K562 (cell line): ENCODE measurements around the gene LUZP1. TPM values are rescaled to one million over a fixed set of nuclear protein-coding genes. Genes with fewer than 3 reads are reported as not detected.
A peak's percentile ranks its signal among the peaks of the same experiment; 100 is the strongest.

Source experiments
- BHLHE40 ChIP-seq: IDR thresholded peaks from 2 replicates; pipeline ENCODE4 v1.6.1; 2011; ENCODE audit warnings: low read length, improper control_type of control experiment
- CREB3L1 ChIP-seq: fragments of 450-650 bp; IDR thresholded peaks from 2 replicates; pipeline ENCODE4 v1.6.1; 2014; ENCODE audit warnings: low read depth, mild to moderate bottlenecking, moderate library complexity, borderline replicate concordance
- GMEB1 ChIP-seq: fragments of 250-450 bp; sonication (Bioruptor Pico); IDR thresholded peaks from 2 replicates; pipeline ENCODE4 v1.4.0; 2020; ENCODE audit warnings: mild to moderate bottlenecking
- KDM4B ChIP-seq, 2 experiments: fragments of 450-650 bp in 1 of 2; sonication (generic) in 1 of 2; IDR thresholded peaks; 2 replicates each; pipeline ENCODE4 v1.6.1; 2016 to 2017; ENCODE audit warnings: borderline replicate concordance in 2 of 2, antibody characterized with exemption in 1 of 2, low read depth in 1 of 2, mild to moderate bottlenecking in 1 of 2
- NUFIP1 ChIP-seq: fragments of 450-650 bp; IDR thresholded peaks from 2 replicates; pipeline ENCODE4 v1.6.1; 2018; ENCODE audit not compliant: partially characterized antibody
- RB1 ChIP-seq: fragments of 450-650 bp; IDR thresholded peaks from 2 replicates; pipeline ENCODE4 v1.6.1; 2017; ENCODE audit warnings: low read depth, mild to moderate bottlenecking
- SIN3B ChIP-seq: fragments of 450-650 bp; IDR thresholded peaks from 2 replicates; pipeline ENCODE4 v1.6.1; 2017; ENCODE audit warnings: low read depth, mild to moderate bottlenecking, moderate library complexity
- SUPT5H ChIP-seq: fragments of 450-650 bp; IDR thresholded peaks from 2 replicates; pipeline ENCODE4 v1.6.1; 2016
- TCFL5 ChIP-seq: fragments of 250-450 bp; sonication (Bioruptor Pico); conservative IDR thresholded peaks from 2 replicates; pipeline ENCODE4 v1.6.1; 2021; ENCODE audit warnings: mild to moderate bottlenecking, moderate library complexity, matching md5 sums
- THAP12 ChIP-seq: fragments of 250-450 bp; sonication (Bioruptor Pico); IDR thresholded peaks from 2 replicates; pipeline ENCODE4 v1.9.0; 2021; ENCODE audit warnings: mild to moderate bottlenecking, inconsistent platforms
- USF2 ChIP-seq: sonication (generic); formaldehyde crosslinking; IDR thresholded peaks from 2 replicates; pipeline ENCODE4 v1.5.0; 2020; ENCODE audit warnings: missing genetic modification reagents
- polyA plus RNA-seq, 8 experiments: library from polyadenylated mRNA; depleted of rRNA in 4 of 8; stranded (reverse) in 5 of 8; unstranded in 3 of 8; fragments of >200 nt; fragmentation: Nextera tagmentation in 2 of 8; fragmentation: Illumina TruSeq in 1 of 8; extraction: Ambion mirVana in 2 of 8; extraction: Trizol in 1 of 8; gene quantifications; 2 replicates each; pipeline versions ENCODE4 v1.2.1 to v1.2.3, GENCODE V29; 2011 to 2014; ENCODE audit warnings: inconsistent platforms in 1 of 8, missing spikeins in 1 of 8
- total RNA-seq, 7 experiments: library from RNA; depleted of rRNA in 6 of 7; stranded (reverse); fragments of >200 nt in 6 of 7; fragmentation: Illumina TruSeq in 2 of 7; extraction: Trizol in 2 of 7; gene quantifications; 2 replicates each; pipeline versions ENCODE4 v1.2.1 to v1.2.3, GENCODE V29; 2011 to 2021; ENCODE audit warnings: low replicate concordance in 1 of 7

LUZP1 gene
- total and polyA plus RNA-seq, 9 of the 15 experiments (the other 6 are each of a cell fraction or from before 2014, with no cell fraction given): 6.5 to 19.1 (median 12.4) TPM

GRCh38 chr1:23177438-23178380, 9.1 kb upstream of the LUZP1 start (continued):
- TF ChIP-seq GMEB1 (CRISPR knock-in tag) (no peak), TCFL5 (CRISPR knock-in tag) (no peak), RB1 (peak; percentile 81), NUFIP1 (no peak), SIN3B (peak; percentile 59; the same call in 1 of the 2 replicates), CREB3L1 (peak; percentile 50; the same call in 1 of the 2 replicates), USF2 (CRISPR knock-in tag) (no peak), KDM4B (IDR thresholded peaks at IDR 0.05; ENCODE audit: borderline replicate concordance in 2 of 2, low read depth in 1 of 2) (no peak), BHLHE40 (no peak), THAP12 (CRISPR knock-in tag) (peak; percentile 31; the same call in 1 of the 2 replicates), SUPT5H (no peak)
